Activated CD4-positive, alpha-beta T cell treated with anti-CD3 and anti-CD28 coated beads for 36 hours (primary cell): ENCODE data around the gene OR10H5. TPM values are rescaled to one million over a fixed set of nuclear protein-coding genes. Genes with fewer than 3 reads are reported as not detected.

Experiments
- total RNA-seq, 2 experiments: library from RNA; stranded (reverse); gene quantifications; one replicate each; pipeline ENCODE4 v1.2.3, GENCODE V29; 2021

Gene OR10H5
- total RNA-seq, 2 experiments from 2014 or later, result not detected

Other genes with a start within 250 kb of the OR10H5 start
- gene CYP4F8, start 172.4 kb upstream of the OR10H5 start, total RNA-seq, result not detected
- gene CYP4F3, start 146.8 kb upstream of the OR10H5 start, total RNA-seq, result under 1 TPM; 0.07 to 0.19 TPM
- gene CYP4F12, start 114.6 kb upstream of the OR10H5 start, total RNA-seq, result not detected
- gene OR10H2, start 59.6 kb upstream of the OR10H5 start, total RNA-seq, result not detected
- not detected for gene OR10H3, start 49.7 kb upstream of the OR10H5 start, total RNA-seq
- not detected for gene OR10H1, start 28.0 kb downstream of the OR10H5 start, total RNA-seq
- gene CYP4F2, start 110.4 kb downstream of the OR10H5 start, total RNA-seq, result not detected
- not detected for gene CYP4F11, start 146.9 kb downstream of the OR10H5 start, total RNA-seq
- not detected for gene OR10H4, start 161.3 kb downstream of the OR10H5 start, total RNA-seq